Gastroesophageal sphincter (tissue), 3 donors: ENCODE results near the gene CIP2A.

Experiments used
- POLR2A ChIP-seq, 2 donors: fragments of 450-650 bp; IDR thresholded peaks; one replicate each; pipeline ENCODE4 v1.6.1; 2017; ENCODE audit warnings: antibody characterized with exemption in 2 of 2, mild to moderate bottlenecking in 2 of 2, moderate library complexity in 1 of 2
- POLR2AphosphoS5 ChIP-seq: sonication (generic); formaldehyde crosslinking; IDR thresholded peaks from one replicate; pipeline ENCODE4 v1.6.1; 2017; ENCODE audit warnings: antibody characterized with exemption
- TF ChIP-seq, protein P1 (sequence below), 4 experiments: fragments of 200-600 bp in 2 of 4; fragments of 450-650 bp in 2 of 4; sonication (generic) in 1 of 4; IDR thresholded peaks; one replicate each; pipeline ENCODE4 v1.5.1; 2017 to 2019; ENCODE audit warnings: antibody characterized with exemption in 4 of 4, mild to moderate bottlenecking in 2 of 4, moderate library complexity in 2 of 4

DNA sequence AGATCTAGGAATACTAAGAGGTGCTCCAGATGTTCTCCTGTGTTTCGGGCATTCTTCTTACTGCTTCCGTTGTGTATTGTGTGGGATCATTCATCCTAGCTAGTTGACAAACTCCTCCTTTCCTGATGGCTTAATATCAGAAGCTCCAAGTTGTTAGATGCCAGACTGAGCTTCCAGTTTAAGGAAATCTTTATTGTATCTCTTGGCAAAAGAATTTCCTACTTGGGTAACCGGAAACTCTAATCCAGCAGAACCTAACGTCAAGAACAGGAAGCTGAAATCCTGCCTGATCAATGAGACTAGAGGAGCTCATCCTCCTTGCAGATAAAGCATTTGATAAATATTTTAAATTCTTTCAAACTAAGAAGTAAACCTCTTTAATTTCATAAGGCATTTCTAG lies 51.2 kb downstream of the CIP2A start:
- TF ChIP-seq, protein P1, sequence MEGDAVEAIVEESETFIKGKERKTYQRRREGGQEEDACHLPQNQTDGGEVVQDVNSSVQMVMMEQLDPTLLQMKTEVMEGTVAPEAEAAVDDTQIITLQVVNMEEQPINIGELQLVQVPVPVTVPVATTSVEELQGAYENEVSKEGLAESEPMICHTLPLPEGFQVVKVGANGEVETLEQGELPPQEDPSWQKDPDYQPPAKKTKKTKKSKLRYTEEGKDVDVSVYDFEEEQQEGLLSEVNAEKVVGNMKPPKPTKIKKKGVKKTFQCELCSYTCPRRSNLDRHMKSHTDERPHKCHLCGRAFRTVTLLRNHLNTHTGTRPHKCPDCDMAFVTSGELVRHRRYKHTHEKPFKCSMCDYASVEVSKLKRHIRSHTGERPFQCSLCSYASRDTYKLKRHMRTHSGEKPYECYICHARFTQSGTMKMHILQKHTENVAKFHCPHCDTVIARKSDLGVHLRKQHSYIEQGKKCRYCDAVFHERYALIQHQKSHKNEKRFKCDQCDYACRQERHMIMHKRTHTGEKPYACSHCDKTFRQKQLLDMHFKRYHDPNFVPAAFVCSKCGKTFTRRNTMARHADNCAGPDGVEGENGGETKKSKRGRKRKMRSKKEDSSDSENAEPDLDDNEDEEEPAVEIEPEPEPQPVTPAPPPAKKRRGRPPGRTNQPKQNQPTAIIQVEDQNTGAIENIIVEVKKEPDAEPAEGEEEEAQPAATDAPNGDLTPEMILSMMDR (IDR thresholded peaks at IDR 0.05) = no peak
- TF ChIP-seq POLR2A (IDR thresholded peaks at IDR 0.05) (no peak), POLR2AphosphoS5 (no peak)
